HEK293T (cell line): ENCODE measurements around the gene CYP17A1.

ENCODE experiments used
- CTCF ChIA-PET: fragments of 350-600 bp; formaldehyde crosslinking; extraction: SDS; loops from one replicate; lab custom pipeline; 2021; ENCODE audit warnings: antibody characterized with exemption, inconsistent platforms; lab: Yijun Ruan, JAX
- POLR2A ChIA-PET: fragments of 350-600 bp; formaldehyde crosslinking; extraction: SDS; loops from one replicate; lab custom pipeline; 2020; ENCODE audit warnings: antibody characterized with exemption, inconsistent platforms; lab: Yijun Ruan, JAX
- DNase-seq: peaks from one replicate; pipeline ENCODE4 v3.0.0; 2012; ENCODE audit warnings: mixed read lengths; ENCODE audit errors: extremely low spot score
- ARNT ChIP-seq: fragments of 450-650 bp; IDR thresholded peaks from 2 replicates; pipeline ENCODE4 v1.6.1; 2017; ENCODE audit warnings: mild to moderate bottlenecking
- BHLHE40 ChIP-seq: fragments of 450-650 bp; IDR thresholded peaks from 2 replicates; pipeline ENCODE4 v1.6.1; 2016; ENCODE audit warnings: mild to moderate bottlenecking, moderate library complexity, borderline replicate concordance
- CTBP1 ChIP-seq: fragments of 450-650 bp; IDR thresholded peaks from 2 replicates; pipeline ENCODE4 v1.6.1; 2016; ENCODE audit warnings: borderline replicate concordance
- ELF4 ChIP-seq: fragments of 450-650 bp; IDR thresholded peaks from 2 replicates; pipeline ENCODE4 v1.6.1; 2017; ENCODE audit warnings: antibody characterized with exemption
- FOXA1 ChIP-seq: fragments of 450-650 bp; IDR thresholded peaks from 2 replicates; pipeline ENCODE4 v1.6.1; 2016; ENCODE audit warnings: mild to moderate bottlenecking
- FOXK2 ChIP-seq: fragments of 450-650 bp; IDR thresholded peaks from 2 replicates; pipeline ENCODE4 v1.6.1; 2016; ENCODE audit warnings: mild to moderate bottlenecking
- FOXM1 ChIP-seq: fragments of 450-650 bp; IDR thresholded peaks from 2 replicates; pipeline ENCODE4 v1.6.1; 2017; ENCODE audit warnings: mild to moderate bottlenecking, borderline replicate concordance
- HDGF ChIP-seq: fragments of 450-650 bp; IDR thresholded peaks from 2 replicates; pipeline ENCODE4 v1.6.1; 2017; ENCODE audit warnings: antibody characterized with exemption, borderline replicate concordance
- L3MBTL2 ChIP-seq: fragments of 450-650 bp; conservative IDR thresholded peaks from 2 replicates; pipeline ENCODE4 v1.6.1; 2016; ENCODE audit warnings: mild to moderate bottlenecking
- LEF1 ChIP-seq: fragments of 450-650 bp; IDR thresholded peaks from 2 replicates; pipeline ENCODE4 v1.6.1; 2017; ENCODE audit warnings: mild to moderate bottlenecking, borderline replicate concordance
- NFRKB ChIP-seq: fragments of 450-650 bp; IDR thresholded peaks from 2 replicates; pipeline ENCODE4 v1.6.1; 2016; ENCODE audit warnings: mild to moderate bottlenecking, moderate library complexity
- PKNOX1 ChIP-seq: fragments of 450-650 bp; IDR thresholded peaks from 2 replicates; pipeline ENCODE4 v1.6.1; 2016
- SP1 ChIP-seq: fragments of 450-650 bp; IDR thresholded peaks from 2 replicates; pipeline ENCODE4 v1.6.1; 2017
- SUZ12 ChIP-seq: fragments of 450-650 bp; IDR thresholded peaks from 2 replicates; pipeline ENCODE4 v1.6.1; 2016; ENCODE audit warnings: mild to moderate bottlenecking
- TARDBP ChIP-seq: fragments of 450-650 bp; IDR thresholded peaks from 2 replicates; pipeline ENCODE4 v1.6.1; 2016
- ZNF384 ChIP-seq: fragments of 450-650 bp; IDR thresholded peaks from 2 replicates; pipeline ENCODE4 v1.6.1; 2016

The CYP17A1 gene

DNA sequence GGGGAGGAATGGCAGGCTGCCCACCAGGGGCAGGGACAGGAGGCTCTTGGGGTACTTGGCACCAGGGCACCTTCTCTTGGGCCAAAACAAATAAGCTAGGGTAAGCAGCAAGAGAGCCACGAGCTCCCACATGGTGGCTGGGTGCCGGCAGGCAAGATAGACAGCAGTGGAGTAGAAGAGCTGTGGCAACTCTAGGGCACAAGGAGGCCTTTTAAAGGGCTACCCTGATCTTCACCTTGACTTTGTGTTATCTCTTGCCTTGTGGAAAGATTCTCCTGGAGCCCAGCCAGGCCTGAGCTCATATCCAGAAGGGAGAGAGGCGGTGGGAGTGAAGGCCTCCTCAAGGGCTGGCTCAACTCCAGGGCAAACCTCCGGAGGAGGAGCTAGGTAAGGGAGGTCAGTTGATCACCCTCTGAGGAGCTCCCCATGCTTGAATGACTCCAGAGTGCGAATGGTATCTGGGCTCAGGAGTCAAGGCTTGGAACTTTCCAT is at the start of gene CYP17A1:
Gene CYP17A1, minus strand, starts transcription at position 184 of the 492 bp plus-strand sequence. Its CDS starts 52 bp downstream, at position 132.
- no peak for TF ChIP-seq LEF1
- TF ChIP-seq NFRKB, result no peak
- no peak for TF ChIP-seq SP1
- no peak for TF ChIP-seq BHLHE40
- TF ChIP-seq HDGF, result no peak
- TF ChIP-seq ELF4, result no peak
- TF ChIP-seq SUZ12, result no peak
- TF ChIP-seq FOXM1, result no peak
- no peak for TF ChIP-seq ZNF384
- no peak for TF ChIP-seq ARNT
- no peak for TF ChIP-seq FOXK2
- no peak for TF ChIP-seq TARDBP
- no peak for TF ChIP-seq L3MBTL2
- no peak for TF ChIP-seq PKNOX1
- TF ChIP-seq CTBP1, result no peak
- DNase-seq, result no peak
- CTCF ChIA-PET, result interaction anchor here (0.8 to 2.7 kb wide), 4 partner anchors 13 to 221 kb away, joined by 3 to 17 read pairs (median 4); partner anchors contain the start of gene CNNM2
- POLR2A ChIA-PET, result interaction anchor here (0.7 kb wide), 1 partner anchor 17 kb away, joined by 3 read pairs; no protein-coding TSS in a partner anchor

- no peak for DNase-seq
- ChIA-PET POLR2A (no interaction called here), CTCF (no interaction called here)
- TF ChIP-seq SP1, result no peak
- TF ChIP-seq ZNF384, result no peak
- TF ChIP-seq L3MBTL2, result no peak
- no peak for TF ChIP-seq SUZ12
- TF ChIP-seq NFRKB, result no peak
These were observed 43.0 kb upstream of the CYP17A1 start for GRCh38 chr10:102880256-102880655.

DNA sequence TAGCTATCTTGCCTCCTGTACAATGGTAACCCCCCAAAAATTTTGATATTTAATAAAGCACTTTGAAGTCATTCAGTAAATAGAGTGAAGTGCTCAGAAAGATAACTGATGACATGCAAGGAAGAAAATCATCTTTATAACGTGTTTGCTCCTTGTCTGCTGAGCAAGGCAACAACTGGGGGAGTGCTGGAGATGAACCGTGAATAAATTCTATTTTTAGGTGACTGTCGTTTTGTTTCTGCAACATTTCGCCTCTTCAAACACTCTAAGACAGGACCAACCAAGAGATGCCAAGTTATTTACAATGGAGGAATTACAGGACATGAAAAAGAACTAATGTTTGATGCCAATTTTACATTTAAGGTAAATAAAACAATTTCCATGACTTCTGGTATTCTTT is 41.4 kb upstream of the CYP17A1 start:
- POLR2A ChIA-PET, result interaction anchor here (1.0 kb wide), 1 partner anchor 24 kb away, joined by 3 read pairs; the partner anchor contains the start of gene BORCS7

DNA sequence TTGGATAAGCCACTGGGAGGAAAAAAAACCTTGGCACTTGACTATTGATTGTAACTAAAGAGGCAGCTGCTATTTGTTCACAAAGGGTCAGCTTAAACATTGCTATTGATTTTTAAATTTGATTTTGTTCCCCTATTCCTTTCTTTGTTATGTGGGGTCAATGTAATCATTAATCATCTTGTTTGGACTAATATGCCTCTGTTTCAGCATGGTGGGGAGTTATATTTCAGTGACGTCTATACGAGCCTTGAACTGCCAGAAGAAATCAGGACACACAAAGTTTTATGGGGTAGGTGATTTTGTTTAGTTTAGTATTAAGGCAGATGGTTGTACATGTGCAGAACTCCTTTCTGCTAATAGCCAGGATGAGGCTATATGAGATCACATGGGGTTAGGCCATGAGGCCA is 39.5 kb upstream of the CYP17A1 start:
- ChIA-PET CTCF (interaction anchor here (0.5 kb wide), 1 partner anchor 24 kb away, joined by 4 read pairs; no protein-coding TSS in a partner anchor), POLR2A (no interaction called here)
- DNase-seq, result no peak
- no peak for TF ChIP-seq FOXA1
- TF ChIP-seq LEF1, result no peak
- no peak for TF ChIP-seq ARNT
- no peak for TF ChIP-seq ELF4
- TF ChIP-seq SP1, result no peak
- no peak for TF ChIP-seq TARDBP
- TF ChIP-seq NFRKB, result no peak
- no peak for TF ChIP-seq CTBP1
- TF ChIP-seq FOXK2, result no peak
- TF ChIP-seq HDGF, result no peak
- no peak for TF ChIP-seq L3MBTL2
- TF ChIP-seq FOXM1, result no peak

More for the DNA sequence above, 41.4 kb upstream of the CYP17A1 start:
- DNase-seq, result no peak
- CTCF ChIA-PET, result no interaction called here
- TF ChIP-seq L3MBTL2 (no peak), CTBP1 (no peak), BHLHE40 (no peak), SUZ12 (no peak), SP1 (no peak), NFRKB (no peak), FOXK2 (no peak), ELF4 (no peak), HDGF (no peak), TARDBP (no peak), LEF1 (no peak)

GRCh38 chr10:102872163-102872562 is 35.0 kb upstream of the CYP17A1 start:
- DNase-seq, result no peak
- CTCF ChIA-PET, result no interaction called here
- no peak for TF ChIP-seq HDGF
- no peak for TF ChIP-seq PKNOX1
- TF ChIP-seq CTBP1, result no peak
- no peak for TF ChIP-seq ZNF384
- TF ChIP-seq LEF1, result no peak
- TF ChIP-seq ELF4, result no peak
- POLR2A ChIA-PET, result interaction anchor here (1.4 kb wide), 1 partner anchor 18 kb away, joined by 5 read pairs; the partner anchor contains the start of gene BORCS7

- CTCF ChIA-PET, result no interaction called here
These were observed 33.0 kb upstream of the CYP17A1 start for GRCh38 chr10:102870221-102870620.

More at GRCh38 chr10:102870221-102870620, 33.0 kb upstream of the CYP17A1 start:
- DNase-seq, result no peak
- TF ChIP-seq ZNF384 (no peak), SUZ12 (no peak), FOXM1 (no peak), ARNT (no peak), FOXK2 (no peak), SP1 (no peak), FOXA1 (no peak), BHLHE40 (no peak), HDGF (no peak), L3MBTL2 (no peak), ELF4 (no peak), PKNOX1 (no peak), TARDBP (no peak), NFRKB (no peak), LEF1 (no peak), CTBP1 (no peak)
- POLR2A ChIA-PET, result interaction anchor here (1.4 to 2.2 kb wide), 3 partner anchors 10 to 20 kb away, joined by 4 to 30 read pairs (median 5); partner anchors contain the start of gene BORCS7
